HG03280 (cell line): ENCODE data around the gene OR1K1.
"Not testable (repeated sequence)": the region's sequence is repeated elsewhere in the genome, so short reads cannot be mapped to it uniquely, and the experiment has no call there.

Experiments
- ATAC-seq: cut with Tn5 transposase; IDR thresholded peaks from one replicate; pipeline ENCODE4 v1.9.1; 2021; ENCODE audit warnings: mild to moderate bottlenecking, moderate library complexity; ENCODE audit not compliant: unreplicated experiment

OR1K1 gene

DNA sequence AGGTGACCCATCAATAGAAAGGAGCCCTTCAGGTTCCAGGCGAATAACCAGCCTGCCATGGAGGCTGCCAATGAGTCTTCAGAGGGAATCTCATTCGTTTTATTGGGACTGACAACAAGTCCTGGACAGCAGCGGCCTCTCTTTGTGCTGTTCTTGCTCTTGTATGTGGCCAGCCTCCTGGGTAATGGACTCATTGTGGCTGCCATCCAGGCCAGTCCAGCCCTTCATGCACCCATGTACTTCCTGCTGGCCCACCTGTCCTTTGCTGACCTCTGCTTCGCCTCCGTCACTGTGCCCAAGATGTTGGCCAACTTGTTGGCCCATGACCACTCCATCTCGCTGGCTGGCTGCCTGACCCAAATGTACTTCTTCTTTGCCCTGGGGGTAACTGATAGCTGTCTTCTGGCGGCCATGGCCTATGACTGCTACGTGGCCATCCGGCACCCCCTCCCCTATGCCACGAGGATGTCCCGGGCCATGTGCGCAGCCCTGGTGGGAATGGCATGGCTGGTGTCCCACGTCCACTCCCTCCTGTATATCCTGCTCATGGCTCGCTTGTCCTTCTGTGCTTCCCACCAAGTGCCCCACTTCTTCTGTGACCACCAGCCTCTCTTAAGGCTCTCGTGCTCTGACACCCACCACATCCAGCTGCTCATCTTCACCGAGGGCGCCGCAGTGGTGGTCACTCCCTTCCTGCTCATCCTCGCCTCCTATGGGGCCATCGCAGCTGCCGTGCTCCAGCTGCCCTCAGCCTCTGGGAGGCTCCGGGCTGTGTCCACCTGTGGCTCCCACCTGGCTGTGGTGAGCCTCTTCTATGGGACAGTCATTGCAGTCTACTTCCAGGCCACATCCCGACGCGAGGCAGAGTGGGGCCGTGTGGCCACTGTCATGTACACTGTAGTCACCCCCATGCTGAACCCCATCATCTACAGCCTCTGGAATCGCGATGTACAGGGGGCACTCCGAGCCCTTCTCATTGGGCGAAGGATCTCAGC lies at the start of gene OR1K1:
Gene OR1K1 (plus strand): TSS at position 58 of the 995 bp plus-strand sequence. CDS start 0 bp downstream, at position 58.
- ATAC-seq = no peak

DNA sequence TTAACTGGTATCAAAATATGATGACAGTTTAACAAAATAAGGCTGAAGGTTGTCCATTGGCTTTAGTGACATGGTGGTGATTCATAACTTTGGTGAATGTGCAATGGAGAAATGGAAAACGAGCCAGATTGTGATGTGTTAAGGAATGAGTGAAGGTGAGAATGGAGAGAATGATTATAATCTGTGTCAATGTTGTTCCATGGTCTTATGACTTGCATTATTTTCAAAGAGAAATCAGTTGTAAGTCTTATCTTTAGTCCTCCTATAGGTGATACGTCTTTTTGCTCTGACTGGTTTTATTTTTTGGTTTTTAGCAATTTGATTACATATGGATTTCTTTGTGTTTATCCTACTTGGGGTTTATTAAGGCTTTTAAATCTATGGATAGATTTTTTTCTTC lies 45.1 kb upstream of the OR1K1 start:
- ATAC-seq = no peak

DNA sequence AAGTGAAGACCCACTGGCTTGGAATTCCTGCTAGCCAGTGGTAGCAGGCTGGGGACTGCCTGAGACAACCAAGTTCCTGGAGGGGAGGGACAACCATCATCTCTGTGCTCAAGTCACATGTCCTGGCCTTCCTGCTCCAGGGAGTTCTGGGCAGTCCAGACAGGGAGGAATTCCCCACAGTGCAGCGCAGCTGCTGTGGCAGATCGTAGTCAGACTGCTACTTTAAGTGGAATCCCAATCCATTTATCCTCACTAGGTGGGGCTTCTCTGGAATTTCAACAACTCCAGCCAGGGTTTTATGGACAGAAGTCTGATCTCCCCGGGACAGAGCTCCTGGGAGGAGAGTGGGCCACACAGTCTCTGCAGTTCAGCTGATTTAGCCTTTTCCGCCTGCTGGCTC lies 32.1 kb upstream of the OR1K1 start:
- ATAC-seq = no peak

DNA sequence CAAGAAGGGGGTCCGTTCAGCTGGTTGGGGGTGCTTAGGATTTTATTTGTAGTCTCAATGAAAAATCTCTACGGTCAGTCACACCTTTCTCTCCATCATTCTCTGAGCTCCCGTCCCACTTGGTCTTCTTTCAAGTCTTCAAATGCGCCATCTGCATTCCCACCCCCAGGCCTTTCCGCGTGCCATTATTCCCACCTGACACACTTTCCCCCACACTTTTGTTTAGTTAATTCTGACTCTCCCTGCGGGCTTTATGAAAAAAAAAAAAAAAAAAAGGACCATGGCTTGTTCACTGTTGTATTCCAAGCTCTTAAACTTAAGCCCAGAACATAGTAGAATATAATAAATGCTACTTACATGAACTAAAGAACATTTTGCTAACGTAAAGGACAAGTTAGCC lies 22.9 kb upstream of the OR1K1 start:
- ATAC-seq = no peak

DNA sequence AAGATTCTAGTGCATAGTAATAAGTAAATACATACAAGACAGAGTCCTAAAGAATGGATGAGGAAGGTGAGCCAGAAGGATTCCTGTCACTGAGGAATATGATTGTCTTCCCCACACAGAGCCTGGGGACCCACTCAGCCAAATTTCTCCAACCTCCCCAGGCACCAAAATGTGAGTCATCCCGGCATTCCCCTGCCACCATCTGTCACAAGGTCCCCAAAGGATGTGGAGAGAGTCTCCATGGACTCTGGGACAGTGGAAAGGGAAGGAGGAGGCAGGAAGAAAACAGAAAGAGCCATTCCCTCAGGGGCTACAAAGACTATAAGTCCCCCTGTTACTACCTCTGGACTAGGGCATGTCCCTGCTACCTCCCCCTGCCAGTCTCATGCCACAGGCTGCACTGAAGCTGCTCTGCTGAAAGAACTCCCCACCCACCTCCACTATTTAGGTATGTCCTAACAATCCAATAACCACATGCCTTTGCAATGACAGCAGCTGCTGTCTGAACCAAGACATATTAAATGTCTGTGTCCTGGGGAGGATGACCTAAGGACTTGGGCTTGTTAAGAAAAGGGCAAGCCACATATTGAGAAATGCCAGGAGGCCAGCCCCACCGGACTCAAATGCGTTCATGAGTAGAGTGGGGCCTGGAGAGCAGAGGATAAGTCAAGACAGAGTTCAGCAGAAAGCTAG lies 21.8 kb upstream of the OR1K1 start:
- ATAC-seq = no peak

GRCh38 chr9:122779181-122779580 lies 20.7 kb upstream of the OR1K1 start:
- no peak for ATAC-seq

DNA sequence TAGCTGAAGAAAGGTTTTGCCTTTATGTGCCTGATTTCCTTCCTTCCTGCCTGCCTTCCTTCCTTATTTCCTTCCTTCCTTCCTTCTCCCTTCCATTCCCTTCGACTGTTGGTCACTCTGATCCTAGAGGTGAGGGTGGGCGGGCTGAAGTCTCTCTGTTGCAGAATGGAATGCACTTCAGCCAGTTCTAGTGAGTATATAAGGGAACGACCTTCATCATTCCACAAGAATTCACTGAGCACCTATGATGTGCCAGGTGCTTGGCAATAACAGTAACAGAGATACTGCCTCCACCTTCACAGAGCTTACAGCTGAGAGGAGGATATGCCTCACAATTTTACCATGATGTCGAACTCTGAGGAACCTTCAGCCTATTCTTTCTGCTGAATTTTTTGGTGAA lies 19.9 kb upstream of the OR1K1 start:
- no peak for ATAC-seq

DNA sequence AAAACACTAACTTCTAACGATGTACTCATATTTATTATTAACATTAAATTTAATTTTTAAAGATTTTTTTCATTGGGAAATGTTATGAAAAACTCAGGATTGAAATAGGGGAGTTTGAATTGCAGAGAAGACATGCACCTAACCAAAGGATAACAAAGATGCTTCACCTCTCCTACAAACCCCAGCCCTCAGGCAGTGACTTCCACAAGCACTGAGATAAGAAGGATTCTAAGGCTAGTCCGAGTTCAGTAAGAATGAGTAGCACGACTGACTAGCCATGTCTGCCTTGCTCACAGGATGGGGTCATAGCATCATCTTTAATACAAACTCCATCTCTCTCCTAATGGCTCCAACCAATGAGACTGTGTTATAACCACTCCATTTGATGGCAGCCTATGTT lies 18.3 kb upstream of the OR1K1 start:
- no peak for ATAC-seq

DNA sequence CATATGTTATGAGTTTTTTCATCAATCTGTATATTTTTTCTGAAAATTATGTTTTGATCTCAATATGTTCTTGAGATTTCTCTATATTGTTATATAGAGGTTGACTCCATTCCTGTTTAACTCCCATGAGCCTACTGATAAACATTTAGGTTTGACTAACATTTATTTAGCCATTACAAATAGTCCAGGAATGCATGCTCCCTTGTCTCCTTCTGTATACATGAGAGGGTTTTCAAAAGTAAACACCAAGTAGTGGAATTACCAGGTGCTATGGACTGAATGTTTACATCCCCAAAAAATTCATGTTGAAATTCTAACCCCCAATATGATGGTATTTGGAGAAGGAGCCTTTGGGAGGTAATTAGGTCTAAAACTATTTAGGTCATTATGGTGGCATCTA lies 14.7 kb upstream of the OR1K1 start:
- ATAC-seq = no peak

DNA sequence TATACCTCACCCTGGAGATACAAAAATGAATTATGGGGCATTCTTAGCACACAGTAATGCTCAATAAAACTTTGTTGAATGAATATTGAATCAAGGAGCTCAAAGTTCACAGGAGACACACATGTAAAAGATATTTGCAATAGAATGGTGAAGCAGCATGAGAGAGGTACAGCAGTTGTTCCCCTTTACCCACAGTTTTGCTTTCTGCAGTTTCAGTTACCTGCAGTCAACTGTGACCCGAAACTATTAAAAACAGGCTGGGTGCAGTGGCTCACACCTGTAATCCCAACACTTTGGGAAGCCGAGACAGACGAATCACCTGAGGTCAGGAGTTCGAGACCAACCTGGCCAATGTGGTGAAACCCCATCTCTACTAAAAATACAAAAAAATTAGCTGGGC lies 13.6 kb upstream of the OR1K1 start:
- ATAC-seq = no peak

DNA sequence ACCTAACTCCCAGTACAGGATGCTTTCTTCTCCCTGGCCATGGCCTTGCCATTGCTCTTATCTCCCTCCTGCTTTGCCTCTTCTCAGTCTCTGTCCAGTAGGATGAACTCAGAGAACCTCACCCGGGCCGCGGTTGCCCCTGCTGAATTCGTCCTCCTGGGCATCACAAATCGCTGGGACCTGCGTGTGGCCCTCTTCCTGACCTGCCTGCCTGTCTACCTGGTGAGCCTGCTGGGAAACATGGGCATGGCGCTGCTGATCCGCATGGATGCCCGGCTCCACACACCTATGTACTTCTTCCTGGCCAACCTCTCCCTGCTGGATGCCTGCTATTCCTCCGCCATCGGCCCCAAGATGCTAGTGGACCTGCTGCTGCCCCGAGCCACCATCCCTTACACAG lies 11.1 kb upstream of the OR1K1 start, which contains the start of gene OR5C1:
Gene OR5C1 (plus strand): TSS at position 103 of the 400 bp plus-strand sequence. CDS start 0 bp downstream, at position 103.
- no peak for ATAC-seq

- ATAC-seq = no peak
Observed at GRCh38 chr9:122789256-122790046, 10.5 kb upstream of the OR1K1 start.

- ATAC-seq = no peak
Observed at GRCh38 chr9:122791872-122792669, 7.9 kb upstream of the OR1K1 start.

GRCh38 chr9:122797316-122798063 lies 2.4 kb upstream of the OR1K1 start:
- ATAC-seq = no peak

- no peak for ATAC-seq
Observed at GRCh38 chr9:122806661-122807060, 6.7 kb downstream of the OR1K1 start.

- ATAC-seq = no peak
Observed at GRCh38 chr9:122807271-122807900, 7.5 kb downstream of the OR1K1 start.

DNA sequence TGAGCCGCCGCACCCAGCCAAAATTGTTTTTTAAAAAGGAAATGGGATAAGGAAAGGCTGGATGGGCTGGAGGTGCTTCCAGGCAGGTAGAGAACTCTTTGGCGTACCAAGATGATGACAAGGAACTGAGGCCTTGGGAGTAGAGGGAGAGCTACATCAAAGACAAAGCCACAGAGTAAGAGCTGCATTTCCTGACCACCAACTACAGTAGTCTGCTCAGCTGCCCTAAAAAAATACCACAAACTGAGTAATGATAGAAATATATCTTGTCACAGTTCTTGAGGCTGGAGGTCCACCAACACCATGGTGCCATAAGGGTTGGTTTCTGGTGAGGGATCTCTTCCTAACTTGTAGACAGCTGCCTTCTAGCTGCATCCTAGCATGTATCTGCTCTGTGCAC lies 8.2 kb downstream of the OR1K1 start:
- ATAC-seq = no peak

DNA sequence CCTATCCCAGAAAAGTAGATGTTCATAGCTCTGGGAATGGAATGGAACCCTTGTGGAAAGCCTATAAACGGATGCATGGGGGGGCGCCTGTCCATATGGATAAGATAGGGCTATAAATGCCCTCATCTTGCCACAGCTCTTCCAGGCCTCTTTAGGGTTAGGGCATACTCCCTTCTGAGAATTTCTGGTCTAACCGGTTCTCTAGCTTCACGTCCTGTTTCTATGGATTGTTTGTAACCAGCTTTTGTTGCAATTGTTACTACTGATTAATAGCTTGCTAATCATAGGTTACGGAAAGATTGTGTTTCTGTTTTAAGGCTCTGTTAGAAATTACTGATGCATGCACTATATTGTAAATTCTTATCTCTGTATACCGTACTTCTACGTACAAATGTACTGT lies 9.3 kb downstream of the OR1K1 start:
- ATAC-seq = not testable (repeated sequence)

DNA sequence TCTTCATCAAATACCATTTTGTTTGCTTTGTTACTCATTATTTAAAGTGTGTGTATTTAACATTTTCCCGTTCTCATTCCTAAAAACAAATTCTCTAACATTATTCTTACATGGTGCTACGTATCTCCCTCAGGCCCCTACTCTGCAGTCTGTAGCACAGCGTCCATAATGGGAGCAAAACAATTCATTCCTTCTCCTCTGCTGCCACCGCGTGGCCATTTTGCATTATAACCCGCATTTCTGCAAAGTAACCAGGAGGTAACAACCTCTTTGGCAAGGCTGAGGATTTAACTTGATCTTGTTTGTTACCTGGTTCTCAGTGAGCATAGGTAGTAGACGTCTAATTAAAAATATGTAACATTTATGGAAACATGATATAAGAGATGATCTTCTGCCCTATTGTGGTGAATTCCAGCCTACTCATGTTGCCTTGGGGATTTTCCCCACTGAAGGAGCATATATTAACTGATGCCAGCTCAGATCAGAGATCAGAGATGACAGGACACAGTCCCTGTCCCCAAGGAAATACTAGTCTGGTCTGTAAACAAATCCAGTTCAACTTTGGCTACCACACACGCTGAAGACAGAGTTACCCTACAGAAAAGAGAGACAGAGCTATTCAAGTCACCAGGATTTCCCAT lies 10.5 kb downstream of the OR1K1 start:
- no peak for ATAC-seq
